ELF-1 (cell line): ENCODE results near the gene KLHL1.
A peak's percentile ranks its signal among the peaks of the same experiment; 100 is the strongest.
"Not testable (repeated sequence)": the region's sequence is repeated elsewhere in the genome, so short reads cannot be mapped to it uniquely, and the experiment has no call there.

Experiments used
- DNase-seq: peaks from one replicate; pipeline ENCODE4 v3.0.0-alpha.2; 2016; ENCODE audit warnings: low read depth, low spot score

The KLHL1 gene, protein sequence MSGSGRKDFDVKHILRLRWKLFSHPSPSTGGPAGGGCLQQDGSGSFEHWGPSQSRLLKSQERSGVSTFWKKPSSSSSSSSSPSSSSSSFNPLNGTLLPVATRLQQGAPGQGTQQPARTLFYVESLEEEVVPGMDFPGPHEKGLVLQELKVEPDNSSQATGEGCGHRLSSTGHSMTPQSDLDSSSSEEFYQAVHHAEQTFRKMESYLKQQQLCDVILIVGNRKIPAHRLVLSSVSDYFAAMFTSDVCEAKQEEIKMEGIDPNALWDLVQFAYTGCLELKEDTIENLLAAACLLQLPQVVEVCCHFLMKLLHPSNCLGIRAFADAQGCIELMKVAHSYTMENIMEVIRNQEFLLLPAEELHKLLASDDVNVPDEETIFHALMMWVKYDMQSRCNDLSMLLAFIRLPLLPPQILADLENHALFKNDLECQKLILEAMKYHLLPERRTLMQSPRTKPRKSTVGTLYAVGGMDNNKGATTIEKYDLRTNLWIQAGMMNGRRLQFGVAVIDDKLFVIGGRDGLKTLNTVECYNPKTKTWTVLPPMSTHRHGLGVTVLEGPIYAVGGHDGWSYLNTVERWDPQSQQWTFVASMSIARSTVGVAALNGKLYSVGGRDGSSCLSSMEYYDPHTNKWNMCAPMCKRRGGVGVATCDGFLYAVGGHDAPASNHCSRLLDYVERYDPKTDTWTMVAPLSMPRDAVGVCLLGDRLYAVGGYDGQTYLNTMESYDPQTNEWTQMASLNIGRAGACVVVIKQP

GRCh38 chr13:70108356-70109105, at the start of gene KLHL1:
Gene KLHL1, minus strand, starts transcription at chr13:70108452. Its CDS starts 753 bp downstream, at chr13:70107699.
- DNase-seq = no peak

DNA sequence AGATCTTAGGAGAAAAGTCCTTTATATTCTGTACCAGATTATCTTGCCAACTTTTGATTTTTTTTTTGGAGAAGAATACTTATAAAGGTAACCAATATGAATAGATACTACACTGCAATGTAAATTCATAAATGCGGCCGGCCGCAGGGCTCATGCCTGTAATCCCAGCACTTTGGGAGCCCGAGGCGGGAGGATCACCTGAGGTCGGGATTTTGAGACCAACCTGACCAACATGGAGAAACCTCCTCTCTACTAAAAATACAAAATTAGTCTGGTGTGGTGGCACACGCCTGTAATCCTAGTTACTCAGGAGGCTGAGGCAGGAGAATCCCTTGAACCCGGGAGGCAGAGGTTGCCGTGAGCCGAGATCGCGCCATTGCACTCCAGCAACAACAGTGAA, 34.4 kb upstream of the KLHL1 start:
- DNase-seq = not testable (repeated sequence)

GRCh38 chr13:70128098-70128497, 19.8 kb upstream of the KLHL1 start:
- no peak for DNase-seq

GRCh38 chr13:70125693-70126092, 17.4 kb upstream of the KLHL1 start:
- no peak for DNase-seq

GRCh38 chr13:70117338-70117905, 9.2 kb upstream of the KLHL1 start:
- DNase-seq = no peak

DNA sequence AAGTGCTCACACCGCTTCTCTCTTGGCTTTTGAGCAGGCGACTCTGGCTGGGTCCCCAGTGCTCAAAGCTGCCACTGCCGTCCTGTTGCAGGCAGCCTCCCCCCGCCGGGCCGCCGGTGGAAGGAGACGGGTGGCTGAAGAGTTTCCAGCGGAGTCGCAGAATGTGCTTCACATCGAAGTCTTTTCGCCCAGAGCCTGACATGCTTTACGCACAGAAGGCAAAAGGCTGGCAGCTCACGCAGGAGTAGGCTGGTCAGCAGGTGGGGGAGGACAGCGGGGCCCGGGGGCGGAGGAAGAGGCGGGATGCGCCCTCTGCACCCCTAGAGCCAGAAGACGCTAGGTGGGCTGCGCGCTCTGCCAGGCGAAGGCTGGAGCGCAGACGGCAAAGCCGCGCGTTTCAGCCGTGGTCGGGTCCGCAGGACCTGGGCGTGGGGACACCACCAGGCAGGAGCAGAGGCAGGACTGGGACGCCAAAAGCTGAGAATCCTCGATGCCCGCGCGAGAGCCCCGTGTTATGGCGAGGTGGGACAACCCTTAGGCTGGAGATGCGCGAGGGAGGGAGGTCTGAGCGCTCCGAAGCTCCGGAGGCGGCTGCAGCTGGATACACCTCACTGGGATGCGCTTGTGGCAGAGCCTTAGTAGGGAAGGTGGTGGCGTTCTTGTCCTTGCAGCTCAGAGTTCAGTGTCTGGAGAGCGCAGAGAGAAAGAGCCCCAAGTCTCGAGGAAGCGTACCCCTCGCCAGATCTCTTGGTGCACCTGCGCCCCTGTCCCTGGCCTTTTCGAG, 562 bp downstream of the KLHL1 start, which contains the start of gene ATXN8OS:
TSS of gene ATXN8OS (plus strand) at position 329 of the 784 bp plus-strand sequence.
- peak; percentile 32 for DNase-seq

DNA sequence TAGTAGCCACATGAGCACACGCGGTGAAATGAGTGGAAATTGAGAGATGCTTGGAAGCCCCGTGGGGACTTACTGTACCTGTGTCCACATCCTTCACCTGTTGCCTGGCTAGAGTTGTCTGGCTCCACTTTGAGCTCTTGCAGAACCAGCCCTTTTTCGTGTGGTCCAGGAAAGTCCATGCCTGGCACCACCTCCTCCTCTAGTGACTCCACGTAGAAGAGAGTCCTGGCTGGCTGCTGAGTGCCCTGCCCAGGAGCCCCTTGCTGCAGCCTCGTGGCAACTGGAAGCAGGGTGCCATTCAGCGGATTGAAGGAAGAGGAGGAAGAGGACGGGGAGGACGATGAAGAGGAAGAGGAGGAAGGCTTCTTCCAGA, 1.1 kb downstream of the KLHL1 start:
- DNase-seq = no peak

- no peak for DNase-seq
These were observed 3.8 kb downstream of the KLHL1 start for GRCh38 chr13:70104481-70104880.

GRCh38 chr13:70098669-70099068, 9.6 kb downstream of the KLHL1 start:
- DNase-seq = no peak

- DNase-seq = no peak
These were observed 18.1 kb downstream of the KLHL1 start for GRCh38 chr13:70090036-70090723.

DNA sequence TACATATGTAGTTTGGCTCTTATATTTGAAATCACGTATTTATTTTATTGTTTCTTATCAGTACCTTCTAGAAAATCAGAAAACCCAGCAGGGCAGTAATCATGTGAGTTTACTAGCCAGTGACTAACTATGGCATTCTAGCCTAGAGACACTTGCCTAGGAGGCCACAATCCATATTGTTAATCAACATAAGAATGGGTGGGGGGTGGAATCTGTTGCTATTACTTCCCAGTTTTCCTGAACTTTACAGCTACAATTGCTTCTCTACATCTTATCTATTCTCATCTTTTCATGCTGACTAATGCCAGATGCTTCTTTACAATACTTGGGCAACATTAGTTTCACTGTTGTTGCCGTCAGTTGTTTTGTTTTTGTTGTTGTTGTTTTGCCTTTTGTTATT, 19.3 kb downstream of the KLHL1 start:
- no peak for DNase-seq

- DNase-seq = no peak
These were observed 21.0 kb downstream of the KLHL1 start for GRCh38 chr13:70087247-70087646.

- no peak for DNase-seq
These were observed 28.2 kb downstream of the KLHL1 start for GRCh38 chr13:70080012-70080411.

GRCh38 chr13:70054572-70054971, 53.7 kb downstream of the KLHL1 start:
- no peak for DNase-seq

DNA sequence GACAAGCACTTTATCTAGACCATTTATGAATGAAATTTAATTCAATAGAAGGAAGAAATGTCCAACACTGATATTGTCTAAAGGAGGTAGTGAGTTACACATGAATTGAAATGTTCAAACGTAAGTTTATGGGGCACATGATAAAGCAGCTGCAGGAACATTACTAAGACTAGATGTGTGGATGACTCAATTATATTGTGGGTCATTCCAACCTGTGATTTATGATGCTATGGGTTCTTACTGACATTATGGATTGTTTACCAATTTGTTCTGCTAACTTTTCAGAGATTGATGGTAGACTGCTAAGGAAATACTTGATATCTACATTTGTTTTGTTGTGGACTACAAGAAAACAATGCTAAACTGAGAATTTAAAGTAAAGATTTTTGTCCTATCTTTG, 56.7 kb downstream of the KLHL1 start:
- DNase-seq = no peak

DNA sequence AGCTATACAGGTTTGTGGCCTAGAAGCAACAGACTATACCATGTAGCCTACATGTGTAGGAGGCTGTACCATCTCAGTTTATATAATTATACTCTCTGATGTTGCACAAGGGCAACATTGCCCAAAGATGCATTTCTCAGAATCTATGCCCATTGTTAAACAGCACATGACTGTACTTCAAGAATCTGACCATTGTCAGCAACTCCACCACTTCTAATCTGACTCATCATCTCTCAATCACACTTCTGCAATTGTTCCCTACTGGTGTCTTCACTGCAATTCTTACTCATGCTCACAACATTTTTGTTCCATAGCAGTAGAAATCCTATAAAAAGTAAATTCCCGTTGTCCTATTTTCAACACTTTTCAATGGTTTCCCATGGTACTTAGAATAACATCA, 64.6 kb downstream of the KLHL1 start:
- no peak for DNase-seq

GRCh38 chr13:70042193-70042592, 66.1 kb downstream of the KLHL1 start:
- DNase-seq = no peak

GRCh38 chr13:70034286-70034685, 74.0 kb downstream of the KLHL1 start:
- DNase-seq = no peak

DNA sequence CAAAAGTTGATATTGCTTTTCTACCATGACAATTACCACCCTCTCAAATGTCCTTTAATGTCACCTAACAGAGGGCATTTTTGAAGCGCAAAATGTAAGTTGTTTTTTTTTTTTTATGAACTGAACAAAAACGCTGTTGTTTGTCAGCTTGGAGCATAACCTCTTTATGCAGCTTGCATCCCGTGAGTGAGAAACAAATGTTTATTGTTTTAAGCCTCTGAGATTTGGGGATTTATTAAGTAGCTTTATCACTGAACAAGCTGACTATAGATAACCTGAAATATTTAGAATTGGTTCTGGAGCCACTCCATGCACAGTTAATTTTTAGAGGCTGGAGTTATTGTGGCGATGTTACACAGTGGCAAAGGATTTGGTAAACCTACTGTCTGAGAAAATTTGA, 80.7 kb downstream of the KLHL1 start:
- no peak for DNase-seq

- DNase-seq = no peak
These were observed 84.7 kb downstream of the KLHL1 start for GRCh38 chr13:70023516-70023915.
